Ascending aorta (tissue), 2 donors: ENCODE data around the gene DPYD. TPM values are rescaled to one million over a fixed set of nuclear protein-coding genes. Genes with fewer than 3 reads are reported as not detected.

Experiments used
- DNase-seq, 2 donors: peaks; one replicate each; pipeline ENCODE4 v3.0.0-alpha.2; 2019; ENCODE audit warnings: low spot score in 2 of 2
- H3K27ac ChIP-seq, 2 donors: fragments of 200-600 bp; sonication (generic); one replicate each; pipeline ENCODE4 v1.5.1; 2016 to 2017; ENCODE audit warnings: mild to moderate bottlenecking in 1 of 2
- H3K27me3 ChIP-seq: fragments of 200-600 bp; sonication (generic); one replicate; pipeline ENCODE4 v1.5.1; 2017
- H3K36me3 ChIP-seq, 2 donors: fragments of 200-600 bp; sonication (generic); one replicate each; pipeline ENCODE4 v1.5.1; 2016
- H3K4me1 ChIP-seq, 2 donors: fragments of 200-600 bp; sonication (generic); one replicate each; pipeline ENCODE4 v1.5.1; 2016 to 2017; ENCODE audit warnings: mild to moderate bottlenecking in 1 of 2
- H3K4me3 ChIP-seq, 2 donors: fragments of 200-600 bp; sonication (generic); one replicate each; pipeline ENCODE4 v1.5.1; 2016 to 2017; ENCODE audit warnings: mild to moderate bottlenecking in 1 of 2
- H3K9me3 ChIP-seq, 2 donors: fragments of 200-600 bp; sonication (generic); one replicate each; pipeline ENCODE4 v1.5.1; 2016
- intact Hi-C: fragments of 100-400 bp; cut with DNase I; formaldehyde crosslinking; loops from one replicate; pipeline ENCODE4 v1.15.1; 2023
- total RNA-seq: library from RNA; depleted of rRNA; stranded (reverse); fragments of >200 nt; gene quantifications from one replicate; pipeline ENCODE4 v1.1.0, GENCODE V29; 2016
- TF ChIP-seq, protein P1 (sequence below), 3 experiments: fragments of 200-600 bp in 2 of 3; fragments of 450-650 bp in 1 of 3; sonication (generic) in 2 of 3; IDR thresholded peaks; one replicate each; pipeline ENCODE4 v1.5.1; 2016 to 2019; ENCODE audit warnings: antibody characterized with exemption in 3 of 3, mild to moderate bottlenecking in 1 of 3, moderate library complexity in 1 of 3

Gene DPYD
- total RNA-seq, 1 donor from 2014 or later, result 22.9 TPM

GRCh38 chr1:97094247-97094972, 826.4 kb downstream of the DPYD start:
- no peaks in the 10 kb centered on the region for H3K9me3 ChIP-seq
- intact Hi-C loops, result no loop called here
- no peak for DNase-seq
- peaks cover 0 to 4% of the 10 kb centered on the region in 2 donors for H3K36me3 ChIP-seq
- H3K27me3 ChIP-seq, result no peaks in the 10 kb centered on the region
- TF ChIP-seq, protein P1, sequence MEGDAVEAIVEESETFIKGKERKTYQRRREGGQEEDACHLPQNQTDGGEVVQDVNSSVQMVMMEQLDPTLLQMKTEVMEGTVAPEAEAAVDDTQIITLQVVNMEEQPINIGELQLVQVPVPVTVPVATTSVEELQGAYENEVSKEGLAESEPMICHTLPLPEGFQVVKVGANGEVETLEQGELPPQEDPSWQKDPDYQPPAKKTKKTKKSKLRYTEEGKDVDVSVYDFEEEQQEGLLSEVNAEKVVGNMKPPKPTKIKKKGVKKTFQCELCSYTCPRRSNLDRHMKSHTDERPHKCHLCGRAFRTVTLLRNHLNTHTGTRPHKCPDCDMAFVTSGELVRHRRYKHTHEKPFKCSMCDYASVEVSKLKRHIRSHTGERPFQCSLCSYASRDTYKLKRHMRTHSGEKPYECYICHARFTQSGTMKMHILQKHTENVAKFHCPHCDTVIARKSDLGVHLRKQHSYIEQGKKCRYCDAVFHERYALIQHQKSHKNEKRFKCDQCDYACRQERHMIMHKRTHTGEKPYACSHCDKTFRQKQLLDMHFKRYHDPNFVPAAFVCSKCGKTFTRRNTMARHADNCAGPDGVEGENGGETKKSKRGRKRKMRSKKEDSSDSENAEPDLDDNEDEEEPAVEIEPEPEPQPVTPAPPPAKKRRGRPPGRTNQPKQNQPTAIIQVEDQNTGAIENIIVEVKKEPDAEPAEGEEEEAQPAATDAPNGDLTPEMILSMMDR (IDR thresholded peaks at IDR 0.05), result no peak
- H3K4me3 ChIP-seq, result no peak overlapping the region
- H3K4me1 ChIP-seq, result no peaks in the 10 kb centered on the region
- H3K27ac ChIP-seq, result no peak overlapping the region

GRCh38 chr1:97093741-97094140, 827.1 kb downstream of the DPYD start:
- no peaks in the 10 kb centered on the region for H3K27me3 ChIP-seq
- no peaks in the 10 kb centered on the region for H3K9me3 ChIP-seq
- H3K4me3 ChIP-seq, result no peak overlapping the region
- H3K4me1 ChIP-seq, result no peaks in the 10 kb centered on the region
- H3K27ac ChIP-seq, result no peak overlapping the region
- H3K36me3 ChIP-seq, result peaks cover 0 to 4% of the 10 kb centered on the region in 2 donors
- no peak for DNase-seq
- intact Hi-C loops, result no loop called here
- TF ChIP-seq, protein P1 (IDR thresholded peaks at IDR 0.05), result no peak

DNA sequence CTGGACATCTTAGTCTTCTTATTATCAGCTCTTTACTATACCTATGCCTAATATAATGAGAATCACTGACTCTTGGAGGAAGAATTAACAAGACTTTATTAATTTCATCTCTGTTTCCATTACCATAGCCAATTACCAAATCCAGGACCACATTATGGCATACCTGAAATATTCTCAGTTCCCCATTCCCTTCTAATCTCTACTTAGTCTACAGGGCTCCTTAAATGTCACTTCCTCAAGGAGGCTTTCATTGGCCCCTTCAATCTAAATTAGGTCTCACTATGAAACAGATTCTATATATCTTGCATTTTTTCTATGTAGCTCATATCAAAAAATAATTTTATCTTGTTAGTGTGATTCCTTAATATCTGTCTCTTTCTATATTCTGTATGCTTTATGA, 828.0 kb downstream of the DPYD start:
- Histone ChIP-seq H3K27ac (no peak overlapping the region), H3K9me3 (no peaks in the 10 kb centered on the region), H3K36me3 (peaks cover 0 to 4% of the 10 kb centered on the region in 2 donors), H3K4me1 (no peaks in the 10 kb centered on the region), H3K4me3 (no peak overlapping the region), H3K27me3 (no peaks in the 10 kb centered on the region)
- no peak for DNase-seq
- TF ChIP-seq, protein P1 (IDR thresholded peaks at IDR 0.05), result no peak
- intact Hi-C loops, result no loop called here

- H3K27ac ChIP-seq, result no peak overlapping the region
- no peaks in the 10 kb centered on the region for H3K27me3 ChIP-seq
- intact Hi-C loops, result no loop called here
- TF ChIP-seq, protein P1 (IDR thresholded peaks at IDR 0.05), result no peak
- DNase-seq, result no peak
- H3K36me3 ChIP-seq, result no peaks in the 10 kb centered on the region
- H3K4me3 ChIP-seq, result no peak overlapping the region
- H3K4me1 ChIP-seq, result no peaks in the 10 kb centered on the region
- no peaks in the 10 kb centered on the region for H3K9me3 ChIP-seq
Observed at GRCh38 chr1:97091679-97092078, 829.2 kb downstream of the DPYD start.

DNA sequence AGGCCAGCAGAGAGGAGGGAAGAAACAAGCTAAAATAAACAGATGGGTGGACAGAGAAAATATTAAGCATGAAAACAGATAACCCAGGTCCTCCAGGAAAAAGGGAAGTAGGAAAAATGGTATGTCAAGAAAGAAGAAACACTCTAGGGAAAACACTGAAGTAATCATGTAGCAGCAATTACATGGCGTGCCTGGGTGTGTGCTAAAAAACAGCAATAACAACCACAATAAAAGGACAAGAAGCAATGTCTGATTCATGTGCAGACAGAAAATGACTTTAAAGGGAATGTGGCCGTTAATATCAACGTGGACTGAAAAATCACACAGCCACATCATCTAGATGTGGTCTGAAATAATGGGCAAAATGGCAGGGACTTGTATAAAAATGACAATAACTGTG, 829.6 kb downstream of the DPYD start:
- intact Hi-C loops, result no loop called here
- no peaks in the 10 kb centered on the region for H3K36me3 ChIP-seq
- H3K4me3 ChIP-seq, result no peak overlapping the region
- TF ChIP-seq, protein P1 (IDR thresholded peaks at IDR 0.05), result no peak
- no peak overlapping the region for H3K27ac ChIP-seq
- no peaks in the 10 kb centered on the region for H3K9me3 ChIP-seq
- DNase-seq, result no peak
- no peaks in the 10 kb centered on the region for H3K4me1 ChIP-seq
- H3K27me3 ChIP-seq, result no peaks in the 10 kb centered on the region
